ENCODE data around the gene CHRDL2.

The CHRDL2 gene

GRCh38 chr11:74717221-74717969 lies 13.8 kb downstream of the CHRDL2 start:
- TF ChIP-seq CTCF (IDR thresholded peaks at IDR 0.05): no peak

DNA sequence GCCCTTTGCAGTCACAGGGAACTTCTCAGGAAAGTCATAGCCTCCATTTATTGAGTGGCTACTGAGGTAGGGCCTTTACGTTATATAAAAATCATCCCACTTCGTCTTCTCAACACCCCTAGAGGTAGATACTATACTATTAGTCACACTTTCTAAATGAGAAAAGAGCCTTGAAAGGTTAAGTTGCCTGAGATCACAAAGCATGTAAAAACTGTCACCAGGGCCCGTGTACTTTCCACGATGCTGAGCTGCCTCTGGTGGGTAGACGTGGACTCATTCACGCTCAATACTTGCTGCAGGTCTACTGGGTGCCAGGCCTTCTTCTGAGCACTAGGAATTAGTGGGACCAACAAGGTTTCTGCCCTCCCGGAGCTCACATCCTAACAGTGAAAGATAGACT lies 16.3 kb downstream of the CHRDL2 start:
- TF ChIP-seq CTCF (IDR thresholded peaks at IDR 0.05): no peak

- TF ChIP-seq CTCF (IDR thresholded peaks at IDR 0.05): no peak
These were observed 17.5 kb downstream of the CHRDL2 start for GRCh38 chr11:74713686-74714085.

GRCh38 chr11:74710281-74710938 lies 20.8 kb downstream of the CHRDL2 start:
- TF ChIP-seq CTCF (IDR thresholded peaks at IDR 0.05): no peak

GRCh38 chr11:74709175-74709574 lies 22.1 kb downstream of the CHRDL2 start:
- TF ChIP-seq CTCF (IDR thresholded peaks at IDR 0.05): no peak

DNA sequence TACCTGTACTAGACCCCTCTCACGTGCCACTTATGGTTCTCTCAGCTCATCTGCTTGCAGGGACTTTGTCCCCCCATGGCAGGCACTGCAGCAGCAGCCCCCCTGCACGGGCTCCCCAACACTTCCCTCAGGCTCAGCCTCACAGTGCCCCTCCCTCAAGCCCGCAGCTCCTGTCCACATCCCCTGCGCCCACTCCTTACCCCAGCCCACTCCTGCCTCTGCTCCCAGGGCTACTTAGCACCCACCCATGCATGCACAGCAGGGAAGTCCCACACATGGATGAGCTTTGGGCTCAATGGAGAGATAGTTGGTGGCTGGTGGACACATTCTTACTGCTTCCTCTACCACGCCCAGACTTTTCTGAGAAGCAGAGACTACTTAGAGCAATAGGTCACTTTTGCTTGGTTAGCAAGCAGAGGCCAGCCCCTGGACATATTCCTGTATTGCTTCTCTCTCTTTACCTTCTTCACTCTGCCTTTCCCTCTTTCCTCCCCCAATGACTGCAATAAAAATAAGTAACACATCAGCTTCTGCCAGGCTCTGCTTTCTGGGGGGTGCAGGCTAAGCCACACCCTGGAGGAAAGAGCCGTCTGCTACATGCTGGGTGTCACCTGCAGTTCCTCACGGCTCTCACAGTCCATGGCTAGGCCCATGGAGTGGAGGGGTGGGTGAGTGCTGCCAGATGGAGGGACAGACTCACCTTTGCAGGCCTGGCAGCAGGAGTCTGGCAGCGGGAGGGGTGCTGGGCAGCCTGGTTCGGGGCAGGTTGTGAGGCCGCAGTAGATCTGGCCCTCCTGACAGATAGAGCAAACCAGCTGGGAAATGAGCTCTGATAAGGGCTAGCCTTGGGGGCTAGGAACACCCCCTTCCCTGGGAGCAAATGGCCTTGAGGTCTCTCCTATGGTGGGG lies 23.4 kb downstream of the CHRDL2 start:
- TF ChIP-seq CTCF (IDR thresholded peaks at IDR 0.05): no peak

DNA sequence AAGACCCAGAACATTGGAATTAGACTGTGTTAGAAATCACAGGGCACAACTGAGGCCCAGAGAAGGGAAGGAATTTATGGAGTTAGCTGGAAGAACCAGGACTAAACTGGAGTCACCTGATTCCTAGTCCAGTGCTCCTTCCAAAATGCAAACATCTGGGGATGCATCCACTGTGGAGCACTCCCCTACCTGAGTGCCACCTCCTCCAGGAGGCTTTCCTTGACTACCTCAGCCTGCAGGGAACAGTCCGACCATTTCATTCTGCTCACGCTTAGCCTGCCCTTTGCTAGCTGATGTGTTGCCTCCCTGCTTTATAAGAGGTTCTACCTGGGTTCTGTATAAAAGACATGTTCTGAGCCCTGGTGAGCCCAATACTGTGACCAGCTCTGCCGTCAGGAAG lies 24.0 kb downstream of the CHRDL2 start:
- TF ChIP-seq CTCF (IDR thresholded peaks at IDR 0.05): no peak

Measured in LNCAP (cell line).